NCI-H2029 (cell line): Measurements from ENCODE around the gene SPRING1.

Experiments used
- DNase-seq: peaks from one replicate; lab custom pipeline; 2025; lab: John Stamatoyannopoulos, UW

The SPRING1 gene

GRCh38 chr12:116739381-116739887, 1.6 kb upstream of the SPRING1 start:
- no peak for DNase-seq

- DNase-seq, result no peak
Observed at GRCh38 chr12:116736962-116737773, 701 bp downstream of the SPRING1 start.

- no peak for DNase-seq
Observed at GRCh38 chr12:116735951-116736599, 1.8 kb downstream of the SPRING1 start.

- no peak for DNase-seq
Observed at GRCh38 chr12:116735084-116735483, 2.8 kb downstream of the SPRING1 start.

GRCh38 chr12:116734156-116734768, 3.6 kb downstream of the SPRING1 start:
- no peak for DNase-seq

GRCh38 chr12:116731801-116732200, 6.1 kb downstream of the SPRING1 start:
- no peak for DNase-seq

- DNase-seq, result no peak
Observed at GRCh38 chr12:116727891-116728290, 10.0 kb downstream of the SPRING1 start.

- DNase-seq, result no peak
Observed at GRCh38 chr12:116727261-116727660, 10.6 kb downstream of the SPRING1 start.

- DNase-seq, result no peak
Observed at GRCh38 chr12:116726694-116727093, 11.2 kb downstream of the SPRING1 start.

- DNase-seq, result no peak
Observed at GRCh38 chr12:116722245-116722644, 15.6 kb downstream of the SPRING1 start.

GRCh38 chr12:116719731-116720528, 17.9 kb downstream of the SPRING1 start:
- no peak for DNase-seq

- no peak for DNase-seq
Observed at GRCh38 chr12:116718655-116719454, 19.0 kb downstream of the SPRING1 start.

GRCh38 chr12:116717466-116718437, 20.1 kb downstream of the SPRING1 start:
- DNase-seq, result no peak

- DNase-seq, result no peak
Observed at GRCh38 chr12:116714175-116714574, 23.7 kb downstream of the SPRING1 start.

- no peak for DNase-seq
Observed at GRCh38 chr12:116713527-116713926, 24.3 kb downstream of the SPRING1 start.

- DNase-seq, result no peak
Observed at GRCh38 chr12:116712458-116713303, 25.2 kb downstream of the SPRING1 start.

GRCh38 chr12:116710370-116711150, 27.3 kb downstream of the SPRING1 start:
- no peak for DNase-seq

- no peak for DNase-seq
Observed at GRCh38 chr12:116709768-116710167, 28.1 kb downstream of the SPRING1 start.
